Fibroblast of skin of back (primary cell): Measurements from ENCODE around the gene ADPRS.

Source experiments
- DNase-seq: peaks from one replicate; pipeline ENCODE4 v3.0.0-alpha.2; 2013

The ADPRS gene

DNA sequence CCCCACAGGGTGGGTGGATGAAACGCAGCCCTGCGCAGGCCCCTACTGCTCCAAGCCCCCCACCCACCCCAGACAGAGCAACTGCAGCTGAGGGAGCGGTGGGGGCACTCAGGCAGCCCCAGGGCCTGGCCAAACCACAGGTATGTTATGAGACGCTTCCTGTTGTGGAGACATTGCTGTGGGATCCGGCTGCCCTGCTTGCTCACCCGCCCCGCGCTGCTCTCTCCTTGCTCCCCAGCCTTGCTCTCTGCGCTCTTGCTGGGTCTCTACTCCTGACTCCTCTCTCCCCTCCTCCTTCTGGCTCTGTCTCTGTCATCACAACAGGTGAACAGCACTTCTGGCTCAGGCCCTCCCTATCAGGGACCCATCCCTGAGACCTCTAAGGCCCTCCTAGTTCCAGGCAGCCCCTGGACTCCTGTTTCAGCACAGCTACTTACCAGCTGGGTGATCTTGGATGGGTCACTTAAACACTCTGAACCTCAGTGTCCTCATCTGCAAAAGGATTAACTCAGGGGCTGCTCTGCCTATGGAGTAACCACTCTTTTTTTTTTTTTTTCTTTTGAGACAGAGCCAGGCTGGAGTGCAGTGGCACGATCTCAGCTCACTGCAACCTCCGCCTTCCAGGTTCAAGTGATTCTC is 20.5 kb downstream of the ADPRS start:
- peak; percentile 88 for DNase-seq

DNA sequence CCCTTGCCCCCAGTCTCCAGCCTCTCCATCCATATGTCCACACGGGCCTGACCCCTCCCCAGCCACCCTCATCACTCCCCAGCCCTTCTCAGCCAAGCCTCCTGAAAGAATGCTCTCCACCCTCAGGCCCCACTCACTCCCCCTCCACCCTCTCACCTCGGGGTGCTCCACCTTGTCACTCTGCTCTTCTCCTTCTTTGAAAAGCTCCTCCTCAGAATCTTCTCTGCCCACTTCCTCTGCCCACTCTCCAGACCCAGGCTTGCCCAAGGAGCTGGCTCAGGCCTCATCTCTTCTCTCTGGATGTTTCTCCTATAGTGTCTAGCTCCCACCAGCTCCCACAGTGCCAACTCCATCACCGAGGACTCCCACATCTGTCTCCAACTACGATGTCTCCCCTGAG is 22.5 kb downstream of the ADPRS start:
- no peak for DNase-seq

DNA sequence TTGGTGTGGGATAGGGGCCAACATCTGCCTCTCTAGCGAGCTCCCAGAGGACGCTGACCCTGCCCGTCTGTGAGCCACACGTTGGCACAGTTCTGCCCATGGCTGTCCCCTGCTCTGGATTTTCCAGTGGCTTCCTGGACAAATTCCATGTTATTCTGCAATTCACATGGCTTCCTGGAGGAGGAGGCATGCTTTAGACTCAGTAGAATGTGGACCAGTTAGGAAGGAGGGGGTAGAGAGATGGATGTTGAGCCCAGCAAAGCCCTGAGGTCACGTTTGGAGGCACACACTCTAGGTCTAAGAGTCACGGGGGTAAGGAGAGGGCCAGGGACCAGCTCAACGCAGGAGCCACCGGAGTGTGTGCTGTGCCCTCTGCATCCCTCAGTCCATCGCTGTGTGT is 24.1 kb downstream of the ADPRS start:
- DNase-seq = no peak

DNA sequence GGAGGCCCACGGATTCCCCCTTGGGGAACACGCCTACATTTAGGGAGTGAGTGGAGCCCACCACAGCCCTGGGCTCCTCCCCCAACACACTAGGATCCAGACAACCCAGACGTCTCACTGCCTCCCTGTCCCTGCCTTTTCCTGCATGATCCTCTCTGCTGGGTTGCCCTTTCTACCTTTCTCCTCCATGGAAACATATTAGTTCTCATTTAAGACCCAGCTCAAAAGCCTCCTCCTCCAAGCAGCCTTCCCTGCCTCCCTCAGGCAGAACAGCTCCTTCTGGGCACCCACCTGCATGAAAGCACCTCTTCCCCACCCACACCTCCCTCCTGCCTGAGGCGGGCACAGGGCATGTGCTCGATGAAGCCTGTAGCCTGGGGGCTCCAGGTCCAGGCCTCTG is 25.7 kb downstream of the ADPRS start:
- DNase-seq = no peak

DNA sequence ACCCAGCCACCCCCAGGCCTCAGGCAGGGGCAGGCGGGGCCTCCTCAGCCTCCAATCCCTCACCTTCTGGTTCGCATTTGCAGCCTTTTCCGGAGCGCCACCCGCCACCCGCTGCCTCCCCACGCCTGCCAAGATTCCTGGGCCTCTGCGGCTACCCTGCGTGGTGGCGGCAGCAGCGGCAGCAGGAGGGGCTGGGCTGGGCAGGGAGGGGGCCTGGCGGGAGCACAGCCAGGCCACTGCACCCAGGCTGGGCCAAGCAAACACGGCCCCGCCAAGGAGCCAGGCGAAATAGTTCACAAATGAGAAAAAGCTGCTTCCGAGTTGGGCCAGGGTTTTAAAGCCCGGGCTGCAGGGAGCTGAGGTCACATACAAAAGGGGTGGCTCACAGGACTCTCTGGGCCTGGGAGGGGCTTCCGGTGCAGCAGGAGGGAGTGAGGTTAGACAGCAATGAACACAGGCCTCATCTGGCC is 26.5 kb downstream of the ADPRS start:
- DNase-seq = peak; percentile 91

DNA sequence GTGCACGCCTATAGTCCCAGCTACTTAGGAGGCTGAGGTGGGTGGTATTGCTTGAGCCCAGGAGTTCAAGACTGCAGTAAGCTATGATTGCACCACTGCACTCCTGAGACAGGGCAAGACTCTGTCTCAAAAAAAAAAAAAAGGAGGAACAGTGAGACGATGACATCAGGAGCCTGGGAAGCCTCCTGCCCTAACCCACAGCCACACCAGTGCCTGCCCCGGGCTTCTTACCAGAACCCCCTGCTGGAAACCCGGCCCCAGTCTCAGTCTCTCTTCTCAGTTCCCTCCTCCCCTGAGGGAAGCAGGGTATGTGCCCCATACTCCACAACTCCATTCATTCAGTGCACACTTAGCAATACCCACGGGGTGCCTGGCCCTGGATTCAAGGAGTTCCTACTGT is 27.2 kb downstream of the ADPRS start:
- peak; percentile 66 for DNase-seq

DNA sequence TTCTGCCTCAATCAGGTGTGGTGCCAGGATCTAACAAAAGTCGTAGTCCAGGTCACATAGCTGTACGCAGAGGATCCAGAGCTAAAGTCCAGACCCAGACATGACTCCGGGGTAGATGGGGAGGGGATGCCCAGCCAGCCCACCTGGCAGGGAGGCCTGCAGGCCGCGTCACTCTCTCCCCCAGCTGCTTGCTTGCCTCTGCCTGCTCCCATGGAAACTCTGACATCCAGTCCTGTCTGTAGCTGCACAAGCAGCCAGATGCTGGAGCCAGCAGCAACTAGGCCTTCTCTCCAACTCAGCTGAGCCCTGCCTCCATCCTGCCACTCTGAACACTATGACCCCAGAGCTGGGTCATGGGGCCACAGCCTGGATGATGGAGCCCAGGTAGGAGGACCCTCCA is 28.2 kb downstream of the ADPRS start:
- DNase-seq = no peak

DNA sequence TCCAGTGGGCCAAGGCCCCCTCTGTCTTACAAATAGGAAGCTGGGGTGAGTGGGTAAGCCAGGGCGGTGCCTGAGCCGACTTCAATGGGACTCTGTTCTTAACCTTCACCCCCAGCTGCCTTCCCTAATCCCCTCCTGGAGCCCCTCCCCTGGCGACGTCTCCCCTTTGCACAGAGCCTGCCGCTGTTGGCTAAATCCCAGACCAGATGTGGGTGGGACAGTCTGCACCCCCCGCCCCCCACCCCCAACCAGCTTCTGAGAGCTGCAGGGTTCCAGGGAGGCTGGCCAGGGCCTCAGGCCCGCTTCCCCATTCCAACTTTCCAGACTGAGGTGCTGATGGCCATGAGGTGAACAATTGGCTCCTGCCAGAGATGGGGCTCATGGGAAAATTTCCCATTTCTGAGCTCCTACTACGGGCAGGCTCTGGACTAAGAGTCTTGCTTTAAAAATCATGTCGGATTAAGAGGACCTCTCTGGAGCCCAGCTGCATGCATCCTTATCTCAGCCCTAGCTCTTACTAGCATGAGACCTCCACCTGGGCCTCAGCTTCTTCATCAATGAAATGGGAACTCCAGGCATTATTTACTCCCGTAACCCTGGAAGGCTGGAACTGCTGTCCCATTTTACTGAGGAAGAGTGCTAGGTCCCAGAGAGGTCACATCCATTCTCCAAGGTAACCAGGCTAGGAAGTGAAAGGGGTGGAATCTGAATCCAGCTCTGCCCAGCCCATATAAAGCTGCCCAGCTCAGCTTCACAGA is 29.9 kb downstream of the ADPRS start:
- no peak for DNase-seq

DNA sequence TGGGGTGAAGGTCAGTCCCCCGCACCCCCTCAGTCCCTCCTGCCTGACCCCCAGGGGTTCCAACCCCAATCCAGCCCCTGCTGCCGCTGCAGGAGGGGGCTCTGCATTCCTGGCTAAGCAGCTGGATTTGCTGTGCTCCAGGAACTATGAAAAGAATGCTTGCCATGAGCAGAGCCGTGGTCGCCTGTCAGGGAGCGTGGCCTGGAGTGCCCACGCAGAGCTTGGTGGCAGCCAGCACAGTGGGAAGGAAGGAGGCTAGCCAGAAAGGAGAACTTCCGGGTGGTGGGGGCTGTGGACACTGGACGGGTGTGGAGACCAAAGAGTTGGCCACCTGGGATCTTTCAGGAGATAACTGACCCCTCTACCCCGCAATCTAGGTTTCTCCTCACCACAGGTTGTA is 30.8 kb downstream of the ADPRS start:
- DNase-seq = peak; percentile 63

DNA sequence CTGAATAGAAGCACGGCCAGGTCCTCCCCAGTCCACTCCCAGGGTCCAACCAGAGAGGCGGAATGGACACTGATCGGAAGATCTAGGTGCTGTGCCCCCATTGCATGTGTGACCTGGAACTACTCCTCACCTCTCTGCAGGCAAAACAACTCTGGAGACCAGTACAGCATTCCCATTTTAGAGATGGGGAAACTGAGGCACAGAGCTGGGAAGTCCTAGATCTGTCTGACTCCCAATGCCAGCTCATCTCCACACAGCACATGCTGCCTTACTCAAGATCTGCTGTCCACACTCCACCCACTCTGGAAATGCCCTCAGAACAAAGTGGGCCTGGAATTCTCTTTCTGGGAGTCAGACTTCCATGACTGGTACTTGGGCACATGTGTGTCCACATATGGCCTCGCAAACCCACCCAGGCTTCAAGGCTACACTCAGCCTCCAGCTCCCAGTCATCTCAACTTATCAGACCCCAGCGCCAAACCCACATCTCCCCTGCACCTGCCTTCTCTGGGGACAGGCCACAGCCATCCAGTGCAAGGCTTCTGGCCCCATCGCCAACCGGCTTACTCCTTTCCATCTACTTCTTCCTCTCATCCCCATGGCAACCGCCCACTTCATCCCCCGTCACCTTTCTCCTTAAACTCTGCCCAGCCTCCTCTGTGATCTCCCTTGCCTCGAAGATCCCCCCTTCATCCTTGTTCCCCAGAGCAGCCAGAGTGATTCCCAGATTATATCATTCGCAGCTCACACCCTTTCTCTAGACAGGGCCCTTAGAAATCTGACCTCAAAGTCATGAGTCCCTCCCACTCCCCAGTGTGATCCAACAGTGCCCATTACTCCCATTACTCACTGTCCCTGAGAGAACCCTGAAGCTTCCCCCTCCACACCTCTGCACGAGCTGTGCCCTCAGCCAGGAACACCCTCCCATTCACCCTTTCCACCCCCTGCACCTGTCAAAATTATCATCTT is 33.7 kb downstream of the ADPRS start:
- no peak for DNase-seq

DNA sequence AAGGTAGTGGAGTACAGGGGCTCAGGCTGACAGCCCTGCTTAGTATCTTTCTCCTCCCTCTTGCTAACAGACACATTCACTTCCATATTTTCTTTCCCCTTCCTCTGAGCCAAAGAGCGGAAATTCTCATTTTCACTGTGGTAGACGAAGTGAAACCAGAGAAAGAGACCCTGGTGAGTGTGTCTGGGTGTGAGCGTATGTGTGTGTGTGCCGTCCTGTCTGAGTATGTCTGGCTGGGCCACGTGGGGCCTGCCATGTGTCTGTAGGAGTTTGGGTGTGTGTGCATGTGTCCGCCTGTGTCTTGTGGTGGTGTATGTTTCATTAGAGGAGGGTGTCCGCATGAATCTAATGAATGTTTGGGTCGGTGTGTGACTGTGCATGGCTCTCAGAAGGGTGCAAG is 34.7 kb downstream of the ADPRS start:
- DNase-seq = peak; percentile 39

DNA sequence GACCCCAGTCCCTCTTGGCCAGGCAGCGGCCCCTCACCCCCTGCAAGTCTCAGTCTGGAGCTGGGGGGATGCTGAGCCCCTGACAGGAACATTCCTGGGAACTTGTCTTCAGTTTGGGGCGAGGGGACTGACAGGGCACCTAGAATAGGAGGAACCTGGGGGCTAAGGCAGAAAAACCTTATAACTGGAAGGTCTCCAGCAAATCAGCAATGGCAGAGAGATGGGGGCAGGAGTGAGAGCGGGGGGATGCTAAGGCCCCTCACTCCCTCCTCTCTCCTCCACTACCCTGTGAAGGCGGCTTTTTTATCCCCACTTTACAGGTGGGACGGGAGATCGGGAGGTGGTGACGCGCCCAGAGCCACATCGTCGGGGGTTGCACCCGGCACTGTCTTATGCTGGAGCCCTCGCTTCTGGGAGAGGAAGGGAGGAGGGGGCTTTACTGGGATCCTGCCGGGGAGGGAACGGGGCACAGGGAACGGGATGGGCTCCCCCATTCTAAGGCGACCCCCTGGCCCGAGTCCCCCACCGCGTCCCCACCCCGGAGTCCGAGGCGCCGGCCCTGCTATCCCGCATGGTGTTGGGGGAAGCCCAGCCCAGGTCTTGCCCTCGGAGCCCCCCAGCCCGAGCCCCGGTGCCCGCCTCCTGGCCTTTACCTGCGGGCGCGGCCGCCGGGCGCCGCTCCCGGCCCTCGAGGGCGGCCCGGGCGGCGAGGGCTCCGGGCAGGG is 35.9 kb downstream of the ADPRS start:
- DNase-seq = no peak

DNA sequence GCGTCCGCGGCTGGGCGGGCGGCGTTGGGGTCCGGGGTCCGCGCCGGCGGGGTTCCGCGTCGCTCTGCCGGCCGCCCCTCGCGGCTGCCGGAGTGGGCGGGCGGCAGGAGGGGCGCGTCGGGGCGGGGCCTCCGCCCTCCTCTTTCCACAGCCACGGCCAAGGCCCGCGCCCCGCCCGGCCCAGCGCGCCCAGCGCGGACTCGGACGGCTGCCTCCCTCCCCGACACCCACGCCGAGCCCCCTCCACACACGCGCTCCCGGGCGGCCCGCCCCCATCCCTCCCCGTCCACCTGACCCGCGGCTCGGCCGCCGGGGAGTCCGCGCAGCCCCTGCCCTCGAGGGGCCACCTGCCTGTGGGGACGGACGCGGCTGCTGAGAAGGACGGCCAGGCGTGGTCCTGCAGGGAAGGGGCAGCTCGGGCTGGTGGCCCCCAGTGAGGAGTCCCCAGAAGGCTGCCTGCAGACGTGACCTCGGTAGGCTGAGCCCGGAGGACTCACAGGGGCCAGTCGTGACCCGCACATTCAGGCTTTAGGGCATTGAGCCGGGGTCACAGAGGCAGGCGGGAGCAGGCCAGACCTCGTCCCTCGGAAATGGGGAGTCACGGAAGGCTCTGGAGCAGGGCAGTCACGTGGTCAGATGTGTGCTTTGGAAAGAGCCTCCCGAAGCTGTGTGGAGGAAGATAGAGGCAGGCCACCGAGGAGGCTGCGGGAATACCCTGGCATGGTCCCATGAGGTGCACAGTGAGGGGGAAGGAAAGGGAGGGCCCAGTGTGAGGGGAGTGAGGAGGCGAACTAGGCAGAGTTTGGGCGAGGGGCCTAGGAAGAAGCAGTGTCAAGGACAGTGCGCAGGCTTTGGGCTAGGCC is 36.7 kb downstream of the ADPRS start, which contains the start of gene COL8A2:
Gene COL8A2 (minus strand): TSS at position 94 of the 863 bp plus-strand sequence. CDS start 24,980 bp downstream, outside the sequence.
- DNase-seq = no peak

DNA sequence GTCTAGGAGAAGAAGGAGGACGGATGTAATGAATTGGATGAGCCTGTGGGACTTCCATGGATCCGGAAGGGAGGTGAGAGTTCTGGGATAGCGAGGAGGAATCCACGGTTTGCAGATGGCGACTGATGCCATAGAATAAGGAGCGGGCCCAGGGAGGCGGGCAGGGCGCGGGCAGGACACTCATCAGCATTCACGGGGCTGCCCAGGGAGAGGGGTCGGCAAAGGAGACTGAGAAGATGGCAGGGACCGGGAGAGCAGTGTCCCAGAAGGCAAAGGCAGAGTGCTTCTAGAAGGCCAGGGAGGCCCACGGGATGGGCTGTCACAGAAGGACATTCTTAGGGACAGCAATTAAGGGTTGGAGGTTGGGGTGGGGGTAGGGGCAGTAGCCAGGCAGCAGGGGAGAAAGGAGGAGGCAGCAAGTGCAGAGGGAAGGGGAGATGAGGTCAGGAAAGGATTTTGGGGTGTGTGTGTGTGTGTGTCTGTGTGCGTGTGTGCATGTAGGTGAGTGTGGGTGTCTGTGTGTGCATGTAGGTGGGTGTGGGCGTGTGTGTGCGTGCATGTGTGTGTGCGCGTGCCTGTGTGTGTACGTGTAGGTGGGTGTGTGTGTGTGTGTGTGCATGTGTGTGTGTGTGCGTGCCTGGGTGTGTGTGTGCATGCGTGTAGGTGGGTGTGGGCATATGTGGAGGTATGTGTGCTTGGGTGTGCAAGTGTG is 37.5 kb downstream of the ADPRS start:
- DNase-seq = no peak

DNA sequence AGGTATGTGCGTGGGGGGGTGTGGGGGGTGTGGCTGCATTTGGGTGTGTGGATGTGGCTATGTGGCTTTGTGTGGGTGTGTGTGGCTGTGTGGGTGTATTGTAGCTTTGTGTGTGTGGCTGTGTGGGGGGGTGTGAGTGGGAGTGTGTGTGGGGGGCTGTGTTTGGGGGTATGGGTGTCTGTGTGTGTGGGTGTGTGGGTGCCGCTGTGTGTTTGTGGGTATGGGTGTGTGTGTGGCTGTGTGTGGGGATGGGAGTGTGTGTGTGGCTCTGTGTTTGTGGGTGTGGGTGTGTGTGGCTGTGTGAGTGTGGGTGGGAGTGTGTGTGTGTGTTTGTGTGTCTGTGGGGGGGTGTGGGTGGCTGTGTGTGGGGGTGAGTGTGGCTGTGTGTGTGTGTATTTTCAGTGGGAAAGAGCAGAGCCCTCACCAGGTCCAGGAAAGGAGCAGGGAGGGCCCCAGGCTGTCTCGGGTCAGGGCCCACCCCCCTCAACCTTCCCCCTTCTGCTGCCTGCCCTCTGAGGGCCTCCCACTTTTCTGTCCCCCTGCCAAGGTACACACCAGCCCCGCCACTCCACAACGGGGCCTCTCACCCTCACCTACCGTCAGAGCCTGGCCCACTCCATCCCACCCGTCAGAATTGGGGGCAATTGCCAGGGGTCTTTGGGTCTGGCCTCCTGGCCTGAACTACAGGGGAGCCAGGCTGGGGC is 38.3 kb downstream of the ADPRS start:
- no peak for DNase-seq

DNA sequence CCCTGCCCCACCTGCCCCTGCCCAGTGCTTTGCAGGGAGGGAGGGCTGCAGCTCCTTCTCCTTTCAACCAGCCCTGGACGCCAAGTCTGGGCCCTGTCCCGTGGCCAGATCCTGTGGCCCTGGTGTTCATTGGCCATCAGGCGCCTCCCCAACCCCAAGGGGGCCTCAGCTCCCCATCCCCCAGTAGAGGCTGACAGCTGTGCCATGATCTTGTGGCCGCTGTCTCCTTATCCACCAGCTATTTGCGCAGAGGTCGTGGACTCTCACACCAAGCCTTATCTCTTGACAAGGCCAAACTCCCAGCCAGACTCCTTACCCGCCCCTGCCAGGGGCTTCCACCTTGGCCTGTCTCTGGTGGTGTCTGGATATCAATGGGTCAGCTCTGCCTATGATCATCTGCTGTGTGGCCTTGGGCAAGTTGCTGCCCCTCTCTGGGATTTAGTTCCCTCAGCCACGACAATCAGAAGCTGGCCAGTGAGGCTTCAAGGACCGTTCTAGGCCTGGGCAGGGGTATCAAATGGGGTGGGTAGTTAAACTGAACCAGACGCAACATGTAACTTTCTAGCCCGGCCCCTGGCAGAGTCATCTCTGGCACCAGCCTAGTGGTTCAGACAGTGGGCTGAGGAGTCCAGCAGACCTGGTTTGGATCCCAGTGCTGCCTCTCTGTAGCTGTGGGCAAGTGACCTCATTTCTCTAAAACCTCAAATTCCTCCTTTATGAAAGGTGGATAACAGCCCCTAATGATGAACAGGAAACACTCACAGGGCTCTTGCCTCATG is 39.6 kb downstream of the ADPRS start:
- DNase-seq = peak; percentile 44

DNA sequence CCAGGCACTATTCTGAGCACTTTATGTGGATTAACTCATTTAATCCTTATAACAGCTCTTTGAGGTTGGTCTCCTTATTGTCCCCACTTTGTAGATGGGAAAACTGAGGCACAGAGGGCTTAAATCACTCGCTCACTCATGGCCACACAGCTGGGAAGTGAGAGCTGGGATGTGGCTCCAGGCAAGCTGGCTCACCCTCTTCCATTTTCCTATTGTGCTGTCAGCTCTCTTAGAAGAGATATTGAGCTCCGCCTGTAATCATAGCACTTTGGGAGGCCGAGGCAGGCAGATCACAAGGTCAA is 40.2 kb downstream of the ADPRS start:
- no peak for DNase-seq

DNA sequence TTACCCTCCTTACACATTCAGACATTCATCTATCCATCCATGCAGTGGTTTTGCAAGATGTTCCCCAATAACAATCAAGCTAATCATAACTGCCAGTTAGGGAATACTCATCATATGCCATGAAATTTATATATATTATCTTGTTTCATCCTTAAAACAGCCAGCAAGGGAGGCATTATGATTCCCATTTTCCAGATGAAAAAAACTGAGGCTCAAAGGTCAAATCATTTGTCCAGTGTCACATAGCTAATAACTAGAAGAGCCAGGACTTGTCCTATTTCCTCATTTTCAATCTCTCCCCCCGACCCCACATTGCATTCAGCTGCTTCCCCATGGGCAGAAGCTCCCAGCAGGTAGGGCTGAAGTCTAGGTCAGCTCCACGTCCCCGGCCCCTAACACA is 43.3 kb downstream of the ADPRS start:
- no peak for DNase-seq

DNA sequence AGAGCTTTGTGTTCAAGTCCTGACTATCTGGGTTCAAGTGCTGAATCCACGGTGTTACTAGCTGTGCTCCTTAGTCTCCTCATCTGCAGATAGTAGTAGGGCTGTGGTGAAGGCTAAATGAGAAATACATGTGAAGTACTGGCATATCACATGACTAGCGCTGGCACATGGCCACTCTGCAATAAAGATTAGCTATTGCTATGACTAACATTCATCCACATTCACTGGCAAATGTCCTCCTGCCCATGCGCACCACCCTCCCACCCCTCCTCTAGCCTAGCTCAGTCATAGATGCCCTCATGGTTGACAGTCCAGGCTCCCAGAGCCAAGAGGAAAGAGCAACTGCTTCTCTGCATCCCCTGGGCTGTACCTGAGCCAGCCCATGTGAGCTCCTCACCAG is 44.8 kb downstream of the ADPRS start:
- peak; percentile 92 for DNase-seq
